H54 (cell line): Measurements from ENCODE around the gene KRTAP9-9.

ENCODE experiments used
- DNase-seq: peaks from one replicate; pipeline ENCODE4 v3.0.0; 2011; ENCODE audit warnings: low spot score, mixed read lengths; ENCODE audit not compliant: insufficient read length
- FAIRE-seq: peaks from 3 replicates; lab custom pipeline; 2011; peaks lifted over from hg19 to GRCh38; lab: Jason Lieb, UNC
- POLR2A ChIP-seq: IDR thresholded peaks from 2 replicates; pipeline ENCODE4 v1.6.1; 2011; ENCODE audit warnings: low read depth, mild to moderate bottlenecking, low read length

Gene KRTAP9-9

DNA sequence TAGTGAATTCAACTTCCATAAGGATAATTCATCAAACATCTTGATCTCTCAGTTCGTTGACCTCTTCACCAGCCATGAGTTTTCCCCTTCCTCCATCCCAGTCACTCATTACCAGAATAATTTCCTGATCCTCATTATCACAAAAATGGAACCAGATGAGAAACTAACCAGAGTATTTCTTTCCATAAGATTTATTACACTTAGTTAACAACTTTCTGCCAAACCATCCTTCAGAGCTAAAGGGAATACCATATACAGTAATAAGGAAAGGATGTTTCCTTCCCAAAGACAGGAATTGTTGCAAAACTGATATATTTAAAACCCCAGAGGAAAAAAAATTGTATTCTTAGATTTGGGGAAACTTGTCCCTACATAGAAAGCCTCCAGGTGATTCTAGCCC lies 38.8 kb downstream of the KRTAP9-9 start:
- FAIRE-seq (no peak), DNase-seq (no peak)
- TF ChIP-seq POLR2A: no peak

GRCh38 chr17:41296846-41297245 lies 41.7 kb downstream of the KRTAP9-9 start:
- no peak for TF ChIP-seq POLR2A
- no peak for DNase-seq
- FAIRE-seq: no peak

DNA sequence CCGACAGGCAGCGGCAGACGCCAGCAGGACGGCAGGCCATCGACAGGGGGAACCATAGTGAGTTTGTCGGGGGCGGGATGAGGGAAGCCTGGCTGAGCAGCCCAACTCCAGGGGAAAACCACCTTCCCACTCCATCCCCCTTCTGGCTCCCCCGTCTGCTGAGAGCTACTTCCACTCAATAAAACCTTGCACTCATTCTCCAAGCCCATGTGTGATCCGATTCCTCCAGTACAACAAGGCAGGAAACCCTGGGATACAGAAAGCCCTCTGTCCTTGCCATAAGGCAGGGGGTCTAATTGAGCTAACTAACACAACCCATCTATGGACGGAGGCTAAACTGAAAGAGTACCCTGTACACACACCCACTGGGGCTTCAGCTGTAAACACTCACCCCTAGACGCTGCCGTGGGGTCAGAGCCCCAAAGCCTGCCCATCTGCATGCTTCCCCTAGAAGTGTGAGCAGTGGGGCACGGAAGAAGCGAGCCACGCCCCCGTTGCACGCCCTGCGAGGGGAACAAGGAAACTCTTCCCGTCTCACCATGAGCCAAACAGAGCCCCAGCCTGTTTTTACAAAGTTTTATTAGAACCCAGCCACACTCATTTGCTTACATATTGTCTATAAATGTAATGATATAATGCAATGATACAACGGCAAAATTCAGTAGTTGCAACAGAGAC lies 43.4 kb downstream of the KRTAP9-9 start:
- no peak for TF ChIP-seq POLR2A
- FAIRE-seq (no peak), DNase-seq (no peak)

DNA sequence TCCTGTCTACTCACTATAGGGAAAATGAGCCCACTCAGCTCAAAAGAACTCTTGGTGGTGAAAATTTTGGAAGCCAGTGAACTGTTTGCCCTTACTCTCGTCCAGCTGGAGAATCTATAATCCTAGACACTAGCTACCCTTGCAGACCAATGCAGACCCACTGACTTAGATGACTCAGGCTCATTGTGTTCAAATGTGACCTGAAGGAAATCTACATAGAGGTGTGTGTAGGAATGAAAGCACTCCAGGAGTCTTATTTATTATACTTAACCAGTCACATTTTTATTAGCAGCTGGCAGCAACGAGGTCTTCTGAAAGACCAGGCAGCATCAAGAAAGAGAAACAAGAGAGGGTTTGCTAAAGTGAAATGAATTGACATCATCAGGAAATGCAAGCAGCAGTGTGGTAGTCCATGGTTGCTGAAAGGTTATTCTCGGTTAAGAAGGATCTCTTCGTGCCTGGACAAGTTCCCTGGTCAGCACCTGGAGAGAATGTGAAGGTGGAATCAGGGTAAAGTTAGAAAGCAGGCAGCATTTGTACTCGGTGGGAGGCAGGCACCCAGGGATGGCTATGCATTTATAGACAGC lies 46.1 kb downstream of the KRTAP9-9 start:
- FAIRE-seq: no peak
- DNase-seq: no peak
- no peak for TF ChIP-seq POLR2A

GRCh38 chr17:41301916-41302901 lies 47.0 kb downstream of the KRTAP9-9 start, which contains the start of gene KRTAP29-1:
Gene KRTAP29-1, minus strand, starts transcription at chr17:41302851. Its CDS starts 0 bp downstream, at chr17:41302851.
- no peak for TF ChIP-seq POLR2A
- DNase-seq: no peak
- FAIRE-seq: no peak

DNA sequence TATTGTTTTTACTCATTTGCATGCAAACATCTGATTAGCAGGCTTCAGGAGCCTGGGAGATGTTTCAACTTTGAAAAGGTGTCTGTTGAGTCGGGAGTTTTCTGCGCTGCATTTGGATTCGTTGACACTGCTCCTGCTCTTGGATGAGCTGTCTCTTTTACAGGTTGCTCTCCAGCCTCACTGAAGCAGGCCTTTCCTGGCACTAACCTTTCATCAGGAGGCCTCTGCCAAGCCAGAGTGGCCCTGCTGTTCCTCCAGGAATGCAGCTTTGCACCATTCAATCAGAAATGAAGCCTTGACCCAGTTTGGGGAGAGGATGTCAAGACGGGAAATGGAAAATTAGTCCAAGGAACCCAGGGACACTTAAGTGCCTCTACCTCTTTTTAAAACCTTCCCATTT lies 47.8 kb downstream of the KRTAP9-9 start:
- FAIRE-seq: no peak
- TF ChIP-seq POLR2A: no peak
- DNase-seq: no peak

- DNase-seq: no peak
- FAIRE-seq: no peak
- TF ChIP-seq POLR2A: no peak
Observed at GRCh38 chr17:41304091-41304490, 48.9 kb downstream of the KRTAP9-9 start.
